HG03469 (cell line): ENCODE results near the gene CD19.
"Not testable (repeated sequence)": the region's sequence is repeated elsewhere in the genome, so short reads cannot be mapped to it uniquely, and the experiment has no call there.

Source experiments
- ATAC-seq: cut with Tn5 transposase; IDR thresholded peaks from one replicate; pipeline ENCODE4 v1.9.1; 2021; ENCODE audit warnings: mild to moderate bottlenecking, moderate library complexity, moderate number of reproducible peaks; ENCODE audit not compliant: unreplicated experiment

Gene CD19

GRCh38 chr16:28931801-28932225 is at the start of gene CD19:
Gene CD19, plus strand, starts transcription at chr16:28931971. Its CDS starts 30 bp downstream, at chr16:28932001.
- no peak for ATAC-seq

- no peak for ATAC-seq
These were observed 49.1 kb upstream of the CD19 start for GRCh38 chr16:28882551-28883160.

GRCh38 chr16:28883221-28883996 is 48.4 kb upstream of the CD19 start:
- no peak for ATAC-seq

- no peak for ATAC-seq
These were observed 47.7 kb upstream of the CD19 start for GRCh38 chr16:28884045-28884444.

- no peak for ATAC-seq
These were observed 44.8 kb upstream of the CD19 start for GRCh38 chr16:28886945-28887344.

- not testable (repeated sequence) for ATAC-seq
These were observed 41.4 kb upstream of the CD19 start for GRCh38 chr16:28890355-28890754.

GRCh38 chr16:28891964-28892890 is 39.5 kb upstream of the CD19 start:
- ATAC-seq: no peak

GRCh38 chr16:28893291-28893690 is 38.5 kb upstream of the CD19 start:
- ATAC-seq: no peak

GRCh38 chr16:28895609-28896008 is 36.2 kb upstream of the CD19 start:
- no peak for ATAC-seq

GRCh38 chr16:28897826-28898225 is 33.9 kb upstream of the CD19 start:
- no peak for ATAC-seq

- ATAC-seq: no peak
These were observed 33.5 kb upstream of the CD19 start for GRCh38 chr16:28898266-28898665.

- no peak for ATAC-seq
These were observed 32.8 kb upstream of the CD19 start for GRCh38 chr16:28898942-28899341.

GRCh38 chr16:28899882-28900590 is 31.7 kb upstream of the CD19 start:
- ATAC-seq: no peak

GRCh38 chr16:28900601-28901000 is 31.2 kb upstream of the CD19 start:
- no peak for ATAC-seq

- ATAC-seq: no peak
These were observed 29.9 kb upstream of the CD19 start for GRCh38 chr16:28901862-28902261.

- ATAC-seq: no peak
These were observed 28.9 kb upstream of the CD19 start for GRCh38 chr16:28902909-28903308.

- ATAC-seq: no peak
These were observed 28.3 kb upstream of the CD19 start for GRCh38 chr16:28903344-28904042.

GRCh38 chr16:28904363-28904762 is 27.4 kb upstream of the CD19 start:
- no peak for ATAC-seq

GRCh38 chr16:28904828-28905227 is 26.9 kb upstream of the CD19 start:
- ATAC-seq: no peak

- no peak for ATAC-seq
These were observed 26.5 kb upstream of the CD19 start for GRCh38 chr16:28905229-28905754.
